Lower leg skin (tissue), 3 donors: Measurements from ENCODE around the gene SDCBP2.

Experiments used
- POLR2A ChIP-seq, 2 donors: fragments of 450-650 bp; IDR thresholded peaks; one replicate each; pipeline ENCODE4 v1.6.1; 2016 to 2017; ENCODE audit warnings: antibody characterized with exemption in 2 of 2, mild to moderate bottlenecking in 1 of 2, moderate library complexity in 1 of 2
- TF ChIP-seq, protein P1 (sequence below), 3 donors: fragments of 450-650 bp; IDR thresholded peaks; one replicate each; pipeline ENCODE4 v1.5.1; 2016; ENCODE audit warnings: antibody characterized with exemption in 3 of 3, mild to moderate bottlenecking in 3 of 3, moderate library complexity in 2 of 3

DNA sequence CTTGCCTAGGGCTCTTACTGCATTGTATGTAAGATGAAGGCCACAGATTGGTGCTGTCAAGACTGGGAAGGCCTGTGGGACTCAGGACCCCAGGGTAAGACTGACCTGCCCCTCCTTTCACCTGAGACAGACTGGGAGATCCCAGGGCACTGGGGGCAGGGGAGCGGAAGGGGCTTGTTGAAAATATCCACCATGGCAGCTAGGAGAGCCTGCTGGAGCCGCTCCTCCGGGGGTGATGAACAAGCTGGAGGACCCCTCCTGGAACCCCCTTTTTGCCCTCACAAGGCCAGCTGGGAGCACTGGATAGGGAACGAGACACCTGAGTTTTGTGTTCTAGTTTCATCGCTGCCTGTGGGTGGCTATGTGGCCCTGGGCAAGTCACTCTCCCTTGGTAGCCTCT, 9.2 kb upstream of the SDCBP2 start:
- TF ChIP-seq, protein P1, sequence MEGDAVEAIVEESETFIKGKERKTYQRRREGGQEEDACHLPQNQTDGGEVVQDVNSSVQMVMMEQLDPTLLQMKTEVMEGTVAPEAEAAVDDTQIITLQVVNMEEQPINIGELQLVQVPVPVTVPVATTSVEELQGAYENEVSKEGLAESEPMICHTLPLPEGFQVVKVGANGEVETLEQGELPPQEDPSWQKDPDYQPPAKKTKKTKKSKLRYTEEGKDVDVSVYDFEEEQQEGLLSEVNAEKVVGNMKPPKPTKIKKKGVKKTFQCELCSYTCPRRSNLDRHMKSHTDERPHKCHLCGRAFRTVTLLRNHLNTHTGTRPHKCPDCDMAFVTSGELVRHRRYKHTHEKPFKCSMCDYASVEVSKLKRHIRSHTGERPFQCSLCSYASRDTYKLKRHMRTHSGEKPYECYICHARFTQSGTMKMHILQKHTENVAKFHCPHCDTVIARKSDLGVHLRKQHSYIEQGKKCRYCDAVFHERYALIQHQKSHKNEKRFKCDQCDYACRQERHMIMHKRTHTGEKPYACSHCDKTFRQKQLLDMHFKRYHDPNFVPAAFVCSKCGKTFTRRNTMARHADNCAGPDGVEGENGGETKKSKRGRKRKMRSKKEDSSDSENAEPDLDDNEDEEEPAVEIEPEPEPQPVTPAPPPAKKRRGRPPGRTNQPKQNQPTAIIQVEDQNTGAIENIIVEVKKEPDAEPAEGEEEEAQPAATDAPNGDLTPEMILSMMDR (IDR thresholded peaks at IDR 0.05), result no peak
- no peak for TF ChIP-seq POLR2A (IDR thresholded peaks at IDR 0.05)
